NCI-H526 (cell line): ENCODE results near the gene PDE4DIP.
"Not testable (repeated sequence)": the region's sequence is repeated elsewhere in the genome, so short reads cannot be mapped to it uniquely, and the experiment has no call there.

Experiments used
- DNase-seq, 2 experiments: peaks; one replicate each; lab custom pipeline; 2025; lab: John Stamatoyannopoulos, UW

PDE4DIP gene

DNA sequence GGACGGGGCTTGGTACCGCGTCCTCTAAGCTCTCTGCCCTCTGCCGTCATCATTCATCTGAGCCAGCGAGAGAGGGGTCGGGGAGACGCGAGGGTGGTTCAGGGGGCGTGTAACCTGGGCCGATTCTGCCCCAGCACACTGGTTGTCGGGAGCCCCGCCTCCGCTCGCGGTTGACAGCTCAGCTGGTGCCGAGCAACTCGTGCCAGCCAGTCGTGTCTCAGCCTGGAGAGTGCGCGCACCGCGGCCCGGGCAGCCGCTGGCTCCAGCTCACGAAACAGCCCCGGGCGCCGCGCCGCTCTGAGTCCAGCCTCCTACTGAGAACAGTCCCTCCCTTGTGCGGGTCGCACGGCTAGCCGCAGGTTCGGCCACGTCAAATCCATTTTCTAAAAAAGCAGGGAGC lies at the start of gene PDE4DIP:
PDE4DIP (plus strand) TSS at position 209 of the 400 bp plus-strand sequence. CDS start 347 bp downstream, outside the sequence.
- not testable (repeated sequence) for DNase-seq

DNA sequence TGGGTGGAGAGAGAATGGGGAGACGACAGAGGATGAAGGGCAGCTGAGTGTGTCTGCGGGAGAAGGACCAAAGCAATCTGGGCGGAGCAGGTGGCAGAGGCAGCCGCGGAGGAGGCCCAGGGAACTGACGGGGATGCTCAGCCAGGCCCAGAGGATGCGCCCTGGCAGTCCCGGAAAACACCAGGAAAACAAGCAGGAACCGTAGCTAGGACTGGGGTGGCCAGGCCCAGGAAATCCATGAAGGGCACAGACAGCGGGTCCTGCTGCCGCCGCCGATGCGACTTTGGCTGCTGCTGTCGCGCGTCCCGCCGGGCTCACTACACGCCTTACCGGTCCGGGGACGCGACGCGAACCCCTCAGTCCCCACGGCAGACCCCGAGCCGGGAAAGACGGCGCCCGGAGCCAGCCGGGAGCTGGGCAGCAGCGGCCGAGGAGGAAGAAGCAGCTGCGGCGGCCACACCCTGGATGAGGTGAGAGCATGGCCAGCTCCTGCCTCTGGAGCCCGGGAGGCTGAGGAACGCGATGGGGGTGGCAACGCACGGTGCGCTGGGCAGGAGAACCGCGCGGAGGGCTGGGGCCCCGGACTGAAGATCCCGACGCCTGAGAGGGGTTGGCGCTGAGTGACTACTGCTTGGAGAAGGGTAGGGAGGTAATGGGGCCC lies 35.8 kb upstream of the PDE4DIP start:
- DNase-seq = not testable (repeated sequence)

DNA sequence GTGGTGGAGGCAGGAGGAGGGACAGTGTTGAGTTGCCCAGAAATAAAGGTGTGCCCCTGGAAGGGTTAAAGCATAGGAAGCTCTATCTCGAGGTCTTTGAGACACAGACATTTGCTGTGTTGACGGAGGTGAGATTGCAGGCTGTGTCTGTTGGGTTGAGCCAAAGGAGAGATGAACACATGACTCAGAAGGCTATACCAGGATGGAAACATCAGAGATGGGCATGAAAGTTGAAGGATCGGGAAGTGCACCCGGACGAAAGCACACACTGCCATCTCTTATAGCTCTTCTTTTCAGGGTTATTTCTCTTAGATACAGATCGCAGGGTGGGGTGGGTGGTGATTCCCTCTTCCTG lies 35.3 kb upstream of the PDE4DIP start:
- not testable (repeated sequence) for DNase-seq

DNA sequence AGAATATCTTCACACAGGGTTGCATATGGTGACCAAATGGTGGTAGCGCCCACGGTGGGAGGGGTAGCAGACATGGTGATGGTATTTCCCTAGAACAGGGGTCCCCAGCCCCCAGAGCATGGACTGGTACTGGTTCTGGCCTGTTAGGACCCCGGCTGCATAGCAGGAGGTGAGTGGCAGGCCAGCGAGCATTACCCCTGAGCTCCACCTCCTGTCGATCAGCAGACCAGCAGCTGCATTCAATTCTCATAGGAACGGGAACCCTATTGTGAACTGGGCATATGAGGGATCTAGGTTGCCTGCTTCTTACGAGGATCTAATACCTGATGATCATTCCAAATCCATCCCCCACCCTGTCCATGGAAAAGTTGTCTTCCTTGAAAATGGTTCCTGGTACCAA lies 22.0 kb upstream of the PDE4DIP start:
- DNase-seq = not testable (repeated sequence)

DNA sequence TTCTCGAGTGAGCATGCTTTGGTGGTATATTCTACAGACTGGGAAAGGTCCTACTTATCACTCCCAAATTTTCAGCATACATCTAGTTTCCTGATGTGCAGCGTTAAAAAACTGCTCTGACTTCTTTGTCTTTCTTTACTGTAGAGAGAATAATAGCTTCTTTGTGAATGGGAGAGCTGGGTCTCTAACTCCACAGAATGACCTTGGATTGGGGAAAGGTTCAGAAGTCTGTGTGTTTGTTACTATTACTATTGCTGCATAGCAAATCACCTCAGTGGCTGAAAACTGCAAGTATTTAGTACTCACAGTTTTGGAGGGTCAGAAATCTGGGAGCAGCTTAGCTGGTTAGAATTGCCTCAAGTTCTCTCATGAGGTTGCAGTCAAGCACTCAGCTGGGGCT lies 20.4 kb upstream of the PDE4DIP start:
- not testable (repeated sequence) for DNase-seq

DNA sequence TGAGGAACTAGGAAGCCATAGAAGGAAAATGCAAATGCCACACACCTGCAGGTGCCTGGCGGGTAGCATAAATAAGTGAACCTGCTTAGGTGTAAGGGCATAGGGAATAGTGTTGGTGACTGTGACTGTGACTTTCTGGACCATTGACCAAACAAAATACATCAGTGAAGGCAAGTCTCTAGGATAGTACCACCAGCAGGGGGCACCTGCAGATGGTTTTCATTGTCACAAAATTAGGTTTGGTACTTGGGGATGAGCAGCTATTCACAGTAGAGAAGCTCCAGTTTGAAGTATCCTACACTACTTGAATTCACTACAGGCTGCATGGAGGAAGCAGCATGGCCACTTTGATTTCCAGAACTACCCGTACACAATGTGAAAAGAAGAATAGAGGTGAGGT lies 19.2 kb upstream of the PDE4DIP start:
- not testable (repeated sequence) for DNase-seq

DNA sequence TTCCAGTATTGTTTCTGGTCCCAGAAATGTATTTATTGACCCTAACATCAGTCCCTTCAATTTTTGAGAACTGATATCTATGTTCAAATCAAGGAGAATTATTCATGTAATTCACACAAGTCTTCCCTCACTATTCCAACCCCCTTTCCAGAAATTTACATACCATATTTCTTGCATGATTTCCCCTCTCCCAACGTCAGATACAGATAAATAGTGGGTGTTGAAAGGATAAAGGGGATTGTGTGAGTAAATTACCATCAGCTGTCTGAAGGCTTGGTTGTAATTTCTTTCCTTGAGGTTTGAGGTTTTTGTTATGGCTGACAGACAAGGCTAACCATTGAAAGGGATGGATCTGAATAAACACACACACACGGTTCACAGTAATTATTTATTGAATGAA lies 15.7 kb upstream of the PDE4DIP start:
- DNase-seq = not testable (repeated sequence)

DNA sequence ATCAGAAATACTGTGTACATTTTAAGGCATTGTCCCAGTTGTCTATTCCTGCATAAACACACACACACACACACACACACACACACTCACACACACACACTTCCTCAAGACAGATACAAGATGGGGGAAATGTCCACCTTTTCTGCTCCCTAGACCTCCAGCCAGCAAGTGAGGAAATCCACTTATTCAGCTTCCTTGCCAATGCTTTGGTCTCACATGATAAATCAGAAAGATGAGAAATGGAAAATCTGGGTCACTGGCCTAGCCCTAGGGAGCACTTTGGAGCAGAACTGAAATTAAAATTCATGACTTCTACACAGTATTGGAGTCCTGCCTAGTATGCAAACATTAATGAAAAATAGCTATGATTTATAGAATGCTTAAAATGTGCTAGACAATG lies 15.3 kb upstream of the PDE4DIP start:
- not testable (repeated sequence) for DNase-seq

DNA sequence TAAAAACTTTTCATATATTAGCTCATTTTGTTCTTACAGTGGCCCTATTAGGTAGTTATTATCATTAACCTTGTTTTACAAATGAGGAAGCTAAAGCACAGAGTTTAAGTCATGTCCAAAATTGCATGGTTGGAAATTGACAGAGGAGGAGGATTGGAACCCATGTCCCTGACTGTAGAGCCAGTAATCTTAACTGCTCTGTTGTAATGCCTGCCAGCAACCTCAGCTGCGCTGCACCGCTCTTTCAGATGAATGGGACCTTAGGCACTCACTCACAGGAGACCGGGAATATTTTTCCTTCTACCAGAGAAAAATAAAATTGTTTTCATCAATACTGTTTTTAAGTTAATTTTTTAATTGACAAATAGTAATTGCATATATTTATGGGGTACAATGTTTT lies 14.9 kb upstream of the PDE4DIP start:
- not testable (repeated sequence) for DNase-seq

DNA sequence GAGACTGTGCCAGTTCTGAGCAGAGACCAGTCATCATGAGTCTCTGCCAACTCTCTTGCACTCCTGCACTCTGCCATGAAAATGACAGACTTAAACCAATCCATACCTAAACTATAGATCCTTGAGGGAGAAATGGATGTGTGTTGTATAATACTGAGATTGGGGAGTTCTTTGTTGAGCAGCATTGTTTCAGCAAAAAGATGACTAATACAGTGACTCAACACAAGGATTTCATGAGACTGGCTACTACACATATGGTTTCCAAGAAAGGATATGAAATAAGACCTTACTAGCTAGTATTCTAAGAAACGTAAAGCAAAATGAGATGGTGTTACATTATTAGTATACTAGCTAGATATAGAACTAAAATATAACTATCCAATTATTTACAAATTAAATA lies 3.0 kb upstream of the PDE4DIP start:
- not testable (repeated sequence) for DNase-seq

DNA sequence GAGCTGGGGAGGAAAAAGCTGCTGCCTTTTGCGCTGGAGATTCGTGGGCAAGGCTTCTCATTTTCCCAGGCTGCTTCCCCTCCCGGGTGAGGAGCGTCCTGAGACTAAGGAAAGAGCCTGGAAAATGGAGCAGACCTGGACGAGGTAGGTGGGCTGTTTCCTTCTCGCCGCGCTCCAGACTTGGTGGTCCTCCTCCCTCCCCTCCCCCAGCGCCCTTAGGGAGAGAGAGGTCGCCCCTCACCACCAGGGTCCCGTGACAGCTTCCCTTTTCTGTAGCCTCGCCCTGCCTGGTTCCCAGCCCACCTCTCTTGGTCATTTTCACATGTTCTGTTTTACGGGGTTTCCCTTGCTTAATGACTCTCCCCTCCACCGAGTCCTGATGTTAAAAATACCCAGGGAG lies 423 bp downstream of the PDE4DIP start:
- DNase-seq = not testable (repeated sequence)

DNA sequence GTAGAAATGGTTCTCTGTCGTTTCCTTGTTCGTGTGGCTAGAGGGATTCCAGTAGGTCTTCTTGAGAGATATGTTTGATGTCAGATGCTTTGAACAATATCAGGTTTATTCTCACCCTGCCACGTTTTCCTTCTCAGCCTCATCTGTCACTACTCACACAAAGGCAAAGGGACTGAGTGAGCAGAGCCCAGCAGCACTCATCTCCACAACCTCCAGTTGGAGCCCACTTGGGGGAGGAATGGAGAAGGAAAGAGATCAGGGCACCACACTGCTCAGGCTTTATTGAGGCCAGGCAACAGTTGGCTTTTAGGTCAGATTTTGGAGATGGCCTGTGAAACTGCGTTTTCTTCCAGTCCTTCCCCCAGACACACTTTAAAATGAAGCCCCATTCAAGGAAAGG lies 840 bp downstream of the PDE4DIP start:
- DNase-seq = not testable (repeated sequence)

DNA sequence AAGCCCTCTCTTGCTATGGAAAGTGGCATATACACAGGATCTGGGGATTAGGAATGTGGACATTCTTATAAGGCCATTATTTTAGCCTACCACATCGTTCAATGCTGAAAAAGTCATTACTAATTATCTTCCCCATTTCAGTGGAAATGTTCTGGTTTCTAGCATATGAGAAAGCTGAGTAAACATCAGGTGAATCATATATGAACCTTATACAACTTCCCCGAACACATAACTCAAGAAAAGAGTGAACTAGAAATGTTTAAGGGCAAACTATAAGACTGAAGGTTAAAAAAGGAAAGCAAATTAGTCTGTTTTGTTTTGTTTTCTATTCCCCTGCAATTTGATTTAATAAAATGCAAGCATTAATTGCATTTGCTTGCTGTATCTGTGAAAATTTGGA lies 6.1 kb downstream of the PDE4DIP start:
- DNase-seq = not testable (repeated sequence)

DNA sequence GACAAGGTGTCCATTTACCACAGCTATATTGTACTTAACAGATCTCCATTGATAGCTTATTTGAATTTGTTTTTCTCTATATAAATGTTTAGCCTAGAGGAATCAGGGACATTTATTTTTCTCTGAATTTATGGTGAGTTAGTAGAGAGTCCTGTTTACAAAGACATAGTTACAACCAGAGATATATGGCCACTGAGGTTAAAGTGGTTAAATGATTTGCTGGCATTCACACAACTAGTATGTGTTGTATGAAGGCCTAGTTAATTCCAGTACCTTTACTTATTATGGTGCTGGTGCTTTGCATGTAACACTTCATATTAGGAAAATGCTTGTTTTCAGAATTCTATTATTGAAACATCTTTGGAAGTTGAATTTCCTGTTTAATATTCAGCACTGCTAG lies 6.6 kb downstream of the PDE4DIP start:
- DNase-seq = not testable (repeated sequence)

DNA sequence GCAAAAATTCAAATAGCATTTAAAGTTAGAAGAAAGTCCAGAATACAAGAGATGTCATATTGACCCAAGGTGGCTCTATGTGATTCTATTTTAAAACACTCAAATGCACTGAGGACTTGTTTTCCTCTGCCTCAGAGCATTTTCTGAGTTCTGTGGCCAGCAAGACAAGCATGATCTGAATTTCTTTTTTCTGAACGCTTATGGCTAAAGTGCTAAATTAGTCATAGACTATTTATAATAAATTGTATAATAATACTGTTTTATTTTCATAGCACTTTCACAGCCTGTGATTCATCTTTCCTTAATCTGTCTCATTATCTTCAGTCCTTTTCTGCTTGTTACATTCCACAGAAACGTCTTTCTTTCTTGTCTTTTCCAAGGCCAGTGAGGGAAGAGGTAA lies 7.5 kb downstream of the PDE4DIP start:
- not testable (repeated sequence) for DNase-seq

DNA sequence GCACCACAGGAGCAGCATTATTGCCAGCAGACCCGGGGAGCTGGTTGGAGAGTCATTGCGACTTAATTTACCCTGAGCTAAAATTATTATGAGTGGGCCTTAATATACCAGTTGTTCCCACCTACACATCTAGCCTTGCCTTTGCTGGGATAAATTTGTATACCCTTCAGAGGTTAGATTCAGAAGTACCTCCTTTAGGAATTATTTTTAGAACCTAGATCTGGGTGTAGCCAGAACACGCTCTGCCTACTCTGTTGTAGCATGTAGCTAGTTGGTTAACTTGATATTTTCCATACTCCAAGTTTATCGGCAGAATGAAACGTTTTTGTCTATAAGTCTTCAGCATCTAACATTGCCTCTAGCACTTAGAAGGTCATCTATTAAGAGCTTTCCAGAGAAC lies 9.1 kb downstream of the PDE4DIP start:
- not testable (repeated sequence) for DNase-seq

DNA sequence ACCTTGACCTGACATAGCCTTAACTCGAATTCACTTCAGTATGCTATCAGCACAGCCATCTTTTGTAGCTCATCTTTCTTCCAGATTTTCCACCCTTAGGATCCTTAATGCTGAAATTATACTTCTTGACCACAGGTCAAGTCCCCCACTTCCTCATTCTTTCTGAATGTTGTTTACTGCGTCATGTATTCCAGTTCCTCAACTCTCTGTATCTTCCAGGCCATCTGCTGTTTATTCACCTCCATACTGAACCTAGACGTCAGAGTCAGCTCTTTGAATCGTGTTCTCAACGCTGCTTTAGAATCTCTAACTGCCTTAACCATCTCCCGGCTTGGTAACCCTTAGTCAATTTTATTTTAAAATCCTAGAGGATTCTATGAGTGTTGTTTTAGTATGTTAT lies 9.8 kb downstream of the PDE4DIP start:
- not testable (repeated sequence) for DNase-seq

DNA sequence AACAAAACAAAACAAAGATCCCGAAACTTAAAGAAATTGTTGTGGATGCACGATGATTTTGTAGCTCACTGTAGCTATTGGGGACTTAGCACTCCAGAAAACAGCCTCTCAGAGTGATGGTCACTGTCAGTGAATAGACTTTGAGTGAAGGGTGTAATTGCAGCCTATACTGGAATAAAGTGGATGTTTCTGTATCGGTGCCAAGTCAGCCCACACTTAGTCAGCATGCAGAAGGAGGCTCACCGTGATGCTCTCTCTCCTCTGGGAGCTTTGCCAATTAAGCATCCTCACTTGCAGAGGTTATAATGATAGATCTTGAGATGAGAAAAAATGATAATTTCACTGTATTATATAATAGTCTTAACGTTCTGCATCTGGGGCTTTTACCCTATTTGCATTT lies 11.1 kb downstream of the PDE4DIP start:
- DNase-seq = not testable (repeated sequence)

DNA sequence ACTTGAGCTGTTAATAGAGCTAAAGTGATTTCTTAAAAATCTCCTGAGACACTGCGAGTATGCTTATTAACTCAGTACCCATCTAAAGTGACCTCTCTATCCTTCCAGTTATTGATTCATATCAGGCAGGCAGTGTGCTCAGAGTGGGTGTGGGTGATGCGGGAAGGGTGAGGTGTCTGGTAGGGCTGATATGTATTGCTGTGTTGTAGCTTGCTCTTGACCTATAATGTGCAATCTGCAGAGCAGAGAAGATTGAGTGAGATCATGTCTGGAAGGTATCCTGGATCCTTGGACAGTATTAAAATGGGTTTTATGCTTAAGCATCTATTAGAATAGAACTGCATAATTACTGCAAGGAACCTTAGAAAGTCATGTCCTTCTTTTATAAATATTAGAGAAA lies 15.8 kb downstream of the PDE4DIP start:
- not testable (repeated sequence) for DNase-seq

DNA sequence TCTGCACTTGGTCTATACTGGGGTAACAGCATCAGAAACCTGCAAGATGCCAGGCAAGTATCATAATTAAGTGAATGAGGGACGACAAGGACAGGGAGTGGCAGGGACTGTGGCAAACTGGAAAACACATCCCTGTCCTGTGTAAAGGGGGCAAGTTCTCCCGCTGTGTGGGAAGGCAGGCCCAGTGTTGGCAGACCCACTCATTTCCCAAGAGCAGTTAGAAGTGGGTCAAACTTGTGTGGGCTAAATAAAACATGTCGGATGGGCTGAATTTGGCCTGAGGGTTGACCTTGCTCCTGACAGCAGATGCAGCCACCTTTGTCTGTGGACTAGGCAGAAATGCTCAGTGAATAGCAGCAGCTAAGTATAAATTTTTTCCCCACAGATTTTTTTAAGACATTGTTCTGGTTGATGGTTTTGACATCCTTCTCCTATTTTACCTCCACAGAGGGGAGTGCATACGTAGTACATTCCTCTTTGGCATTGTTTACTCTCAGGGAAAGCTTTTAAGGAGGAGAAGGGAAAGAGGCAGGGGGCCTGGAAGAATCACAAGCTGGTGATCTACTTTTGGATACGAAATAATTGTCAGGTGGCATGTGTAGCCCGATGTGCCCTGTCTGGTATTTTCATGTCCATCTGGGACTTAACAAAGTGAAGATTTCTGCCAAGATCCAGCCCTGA lies 16.5 kb downstream of the PDE4DIP start:
- DNase-seq = not testable (repeated sequence)

DNA sequence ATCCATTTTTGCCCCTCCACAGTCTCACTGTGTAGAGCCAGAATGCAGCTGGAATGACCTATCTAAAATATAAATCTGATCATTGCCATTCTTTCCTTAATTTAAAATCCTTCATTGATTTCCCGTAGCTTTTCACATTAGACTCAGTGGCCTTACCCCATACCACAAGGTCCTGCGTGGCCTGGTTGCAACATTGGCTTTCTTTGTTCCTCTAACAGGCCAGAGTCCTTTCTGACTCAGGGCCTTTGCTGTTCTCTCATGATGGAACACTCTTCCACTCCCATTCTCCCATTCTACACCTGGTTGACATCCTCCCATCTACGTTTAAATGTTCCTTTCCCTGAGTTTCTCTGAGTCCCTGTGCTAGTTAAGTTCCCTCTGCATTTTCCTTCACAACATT lies 18.4 kb downstream of the PDE4DIP start:
- not testable (repeated sequence) for DNase-seq

DNA sequence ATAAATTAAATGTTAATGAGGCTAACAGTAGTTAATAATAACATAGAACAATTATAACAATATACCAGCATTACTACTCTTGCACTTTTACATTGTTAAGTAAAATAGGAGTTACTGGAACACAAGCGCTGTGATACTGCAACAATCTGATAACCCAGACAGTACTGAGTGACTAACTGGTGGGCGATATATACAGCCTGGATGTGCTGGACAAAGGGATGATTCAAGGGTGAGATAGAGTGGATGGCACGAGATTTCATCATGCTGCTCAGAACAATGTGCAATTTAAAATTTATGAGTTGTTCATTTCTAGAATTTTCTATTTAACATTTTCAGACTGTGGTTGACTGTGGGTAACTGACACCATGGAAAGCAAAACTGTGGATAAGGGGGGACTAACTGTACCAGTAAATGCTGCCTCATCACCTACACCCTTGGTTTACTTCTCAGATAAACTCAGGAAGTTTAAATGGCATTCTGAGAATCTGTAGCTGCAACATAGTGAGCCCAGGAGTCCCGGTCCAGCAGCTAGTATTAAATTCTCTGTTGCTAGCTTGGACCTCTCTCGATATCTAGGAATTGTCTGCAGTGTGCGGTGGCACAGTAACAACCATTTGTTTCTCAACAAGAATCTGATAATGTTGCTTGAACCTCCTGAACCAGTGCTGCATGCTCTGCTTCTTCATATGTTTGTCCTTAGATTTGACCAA lies 24.9 kb downstream of the PDE4DIP start:
- not testable (repeated sequence) for DNase-seq

DNA sequence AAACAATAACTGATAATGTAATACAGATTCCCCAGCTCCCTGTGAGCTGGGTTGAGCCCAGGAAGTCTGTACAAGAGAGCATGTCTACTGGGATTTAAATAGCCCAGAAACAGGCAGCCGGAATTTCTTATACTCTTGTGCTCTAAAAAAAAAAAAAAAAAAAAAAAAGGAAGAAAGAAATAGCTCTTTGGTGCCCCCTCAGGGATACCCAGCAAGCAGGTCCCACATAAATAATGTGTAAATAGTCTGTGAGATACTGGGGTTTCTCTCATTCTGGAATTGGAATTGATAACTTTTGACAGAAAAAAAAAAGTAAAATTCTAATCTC lies 25.4 kb downstream of the PDE4DIP start:
- not testable (repeated sequence) for DNase-seq
